ENCODE results near the gene C1orf94.

Gene C1orf94

DNA sequence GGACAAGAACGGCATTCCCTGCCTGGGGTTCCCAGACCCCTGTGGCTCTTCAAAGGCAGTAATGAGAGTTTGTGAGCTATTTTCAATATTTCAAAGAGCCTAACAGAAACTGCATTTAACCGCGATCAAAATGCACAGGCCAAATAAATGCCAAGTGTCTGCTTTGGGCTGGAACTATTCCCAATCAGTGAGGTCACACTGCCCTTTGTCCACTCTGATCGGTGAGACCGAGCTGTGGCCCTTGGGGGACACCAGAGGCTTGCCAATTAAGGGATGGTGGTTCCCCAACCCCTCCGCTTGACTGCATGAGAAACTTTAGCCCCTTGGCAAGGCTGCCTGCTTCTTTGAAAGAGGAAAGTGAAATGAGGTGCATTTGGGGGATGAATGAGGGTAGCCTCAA is 31.9 kb upstream of the C1orf94 start:
- Histone ChIP-seq H3K27ac (no peak overlapping the region), H3K36me3 (no peaks in the 10 kb centered on the region), H3K27me3 (ENCODE audit: insufficient read depth, low read depth, severe bottlenecking) (peaks cover 70% of the 10 kb centered on the region), H3K4me3 (ENCODE audit: low read depth, low read length) (no peak overlapping the region), H3K9me3 (ENCODE audit: severe bottlenecking) (no peaks in the 10 kb centered on the region)
- TF ChIP-seq, protein P1, sequence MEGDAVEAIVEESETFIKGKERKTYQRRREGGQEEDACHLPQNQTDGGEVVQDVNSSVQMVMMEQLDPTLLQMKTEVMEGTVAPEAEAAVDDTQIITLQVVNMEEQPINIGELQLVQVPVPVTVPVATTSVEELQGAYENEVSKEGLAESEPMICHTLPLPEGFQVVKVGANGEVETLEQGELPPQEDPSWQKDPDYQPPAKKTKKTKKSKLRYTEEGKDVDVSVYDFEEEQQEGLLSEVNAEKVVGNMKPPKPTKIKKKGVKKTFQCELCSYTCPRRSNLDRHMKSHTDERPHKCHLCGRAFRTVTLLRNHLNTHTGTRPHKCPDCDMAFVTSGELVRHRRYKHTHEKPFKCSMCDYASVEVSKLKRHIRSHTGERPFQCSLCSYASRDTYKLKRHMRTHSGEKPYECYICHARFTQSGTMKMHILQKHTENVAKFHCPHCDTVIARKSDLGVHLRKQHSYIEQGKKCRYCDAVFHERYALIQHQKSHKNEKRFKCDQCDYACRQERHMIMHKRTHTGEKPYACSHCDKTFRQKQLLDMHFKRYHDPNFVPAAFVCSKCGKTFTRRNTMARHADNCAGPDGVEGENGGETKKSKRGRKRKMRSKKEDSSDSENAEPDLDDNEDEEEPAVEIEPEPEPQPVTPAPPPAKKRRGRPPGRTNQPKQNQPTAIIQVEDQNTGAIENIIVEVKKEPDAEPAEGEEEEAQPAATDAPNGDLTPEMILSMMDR (IDR thresholded peaks at IDR 0.05; ENCODE audit: low read depth, low read length) = no peak
- DNase-seq = no peak

DNA sequence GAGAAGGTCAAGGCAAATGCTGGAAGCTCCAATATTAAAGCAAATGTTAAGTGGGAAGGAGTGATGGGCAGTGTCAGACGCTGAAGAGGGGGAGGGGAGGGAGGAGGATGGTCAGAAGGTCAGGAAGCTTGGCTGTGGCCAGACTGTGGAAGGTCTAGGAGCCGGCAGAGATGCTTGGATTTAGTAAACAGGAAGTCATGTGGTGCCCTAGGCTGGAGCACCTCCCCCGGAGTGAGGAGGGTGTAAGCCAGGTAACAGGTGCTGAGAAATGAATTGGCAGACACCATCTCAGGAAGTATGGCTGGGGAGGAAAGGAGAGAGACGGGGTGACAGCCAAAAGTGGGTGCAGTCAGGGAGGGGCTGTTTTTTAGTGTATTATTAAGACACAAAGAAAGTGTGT is 29.4 kb upstream of the C1orf94 start:
- H3K27me3 ChIP-seq (ENCODE audit: insufficient read depth, low read depth, severe bottlenecking) = peaks cover 72% of the 10 kb centered on the region
- H3K4me3 ChIP-seq (ENCODE audit: low read depth, low read length) = no peak overlapping the region
- H3K9me3 ChIP-seq (ENCODE audit: severe bottlenecking) = no peaks in the 10 kb centered on the region
- TF ChIP-seq, protein P1 (IDR thresholded peaks at IDR 0.05; ENCODE audit: low read depth, low read length) = no peak
- H3K27ac ChIP-seq = no peak overlapping the region
- DNase-seq = no peak
- no peaks in the 10 kb centered on the region for H3K36me3 ChIP-seq

DNA sequence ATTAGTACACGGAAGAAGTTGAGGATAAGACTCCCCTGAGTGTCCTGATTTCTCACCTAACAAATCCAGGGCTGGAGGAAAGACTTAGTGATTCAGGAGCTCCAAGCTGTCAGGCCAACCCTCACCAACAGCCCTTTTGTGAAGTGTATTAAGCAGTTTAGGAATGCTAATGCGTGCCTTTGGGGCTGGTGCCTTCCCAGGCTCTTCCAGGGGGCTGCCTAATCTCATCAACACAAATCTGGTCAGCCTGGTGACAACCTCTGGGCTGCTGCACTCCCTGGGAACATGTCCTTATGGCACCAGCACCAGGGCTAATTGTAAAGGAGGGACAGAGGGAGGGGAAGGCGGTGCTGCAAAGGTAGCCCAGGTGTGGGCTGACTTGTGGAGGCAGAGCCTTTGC is 27.2 kb upstream of the C1orf94 start:
- TF ChIP-seq, protein P1 (IDR thresholded peaks at IDR 0.05; ENCODE audit: low read depth, low read length) = no peak
- Histone ChIP-seq H3K9me3 (ENCODE audit: severe bottlenecking) (no peaks in the 10 kb centered on the region), H3K4me3 (ENCODE audit: low read depth, low read length) (no peak overlapping the region), H3K27me3 (ENCODE audit: insufficient read depth, low read depth, severe bottlenecking) (peaks cover 67% of the 10 kb centered on the region), H3K36me3 (no peaks in the 10 kb centered on the region), H3K27ac (no peak overlapping the region)
- no peak for DNase-seq

DNA sequence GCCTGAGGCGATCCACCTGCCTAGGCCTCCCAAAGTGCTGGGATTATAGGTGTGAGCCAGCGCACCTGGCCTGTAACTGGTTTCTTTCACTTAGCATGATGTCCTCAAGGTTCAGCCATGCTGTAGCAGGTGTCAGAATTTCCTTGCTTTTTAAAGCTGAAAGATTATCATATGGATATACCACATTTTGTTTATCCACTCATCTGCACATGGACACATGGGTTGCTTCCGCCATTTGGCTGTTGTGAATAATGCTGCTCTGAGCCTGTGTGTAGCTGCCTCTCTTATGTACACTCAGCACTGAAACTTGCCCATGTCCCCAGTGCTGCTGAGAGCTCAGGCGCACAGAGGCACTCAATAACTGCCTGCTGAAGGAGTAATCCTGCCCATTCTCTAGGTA is 23.5 kb upstream of the C1orf94 start:
- DNase-seq = no peak
- no peak overlapping the region for H3K4me3 ChIP-seq (ENCODE audit: low read depth, low read length)
- TF ChIP-seq, protein P1 (IDR thresholded peaks at IDR 0.05; ENCODE audit: low read depth, low read length) = no peak
- no peaks in the 10 kb centered on the region for H3K9me3 ChIP-seq (ENCODE audit: severe bottlenecking)
- no peaks in the 10 kb centered on the region for H3K36me3 ChIP-seq
- H3K27ac ChIP-seq = no peak overlapping the region
- H3K27me3 ChIP-seq (ENCODE audit: insufficient read depth, low read depth, severe bottlenecking) = peaks cover 62% of the 10 kb centered on the region

DNA sequence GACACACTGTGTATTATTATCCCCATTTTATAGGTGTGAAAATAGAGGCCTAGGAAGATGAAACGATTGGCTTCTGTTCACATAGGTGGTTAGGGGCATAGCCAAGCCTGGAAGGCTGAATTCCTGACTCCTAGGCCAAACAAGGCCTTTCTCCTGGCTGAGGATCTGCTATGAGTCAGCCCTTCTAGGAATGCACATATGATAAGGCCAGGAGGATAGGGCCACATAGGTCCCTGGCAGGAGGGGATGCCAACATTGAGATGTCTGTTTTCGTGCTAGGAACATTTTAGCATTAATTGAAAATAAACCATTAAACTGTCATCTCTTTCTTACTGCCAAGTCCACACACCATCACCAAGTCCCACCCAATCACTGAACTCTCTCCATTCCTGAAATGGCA is 20.8 kb upstream of the C1orf94 start:
- Histone ChIP-seq H3K27ac (no peak overlapping the region), H3K27me3 (ENCODE audit: insufficient read depth, low read depth, severe bottlenecking) (peaks cover 74% of the 10 kb centered on the region), H3K4me3 (ENCODE audit: low read depth, low read length) (no peak overlapping the region), H3K36me3 (no peaks in the 10 kb centered on the region), H3K9me3 (ENCODE audit: severe bottlenecking) (no peaks in the 10 kb centered on the region)
- DNase-seq = no peak
- TF ChIP-seq, protein P1 (IDR thresholded peaks at IDR 0.05; ENCODE audit: low read depth, low read length) = no peak

DNA sequence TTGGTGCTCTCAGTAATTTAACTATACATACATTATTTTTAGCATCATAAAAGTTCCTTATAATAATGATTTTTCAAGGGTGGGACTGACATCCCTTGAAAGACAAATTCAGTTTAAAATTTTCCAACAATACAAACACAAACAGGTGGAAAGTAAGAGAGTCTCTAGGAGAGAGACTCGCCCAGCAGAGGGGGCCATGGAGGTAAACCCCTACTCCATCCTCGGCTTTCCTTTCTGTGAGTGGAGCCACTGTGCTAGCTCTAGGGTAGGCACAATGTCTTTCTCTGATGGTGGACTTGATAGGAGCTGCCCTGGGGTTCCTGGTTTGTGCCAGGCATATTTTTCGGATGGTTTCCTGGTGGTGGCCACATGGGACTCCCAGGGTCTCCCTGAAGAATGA is 20.0 kb upstream of the C1orf94 start:
- TF ChIP-seq, protein P1 (IDR thresholded peaks at IDR 0.05; ENCODE audit: low read depth, low read length) = no peak
- peaks cover 76% of the 10 kb centered on the region for H3K27me3 ChIP-seq (ENCODE audit: insufficient read depth, low read depth, severe bottlenecking)

More for the DNA sequence above, 20.0 kb upstream of the C1orf94 start:
- Histone ChIP-seq H3K9me3 (ENCODE audit: severe bottlenecking) (no peaks in the 10 kb centered on the region), H3K4me3 (ENCODE audit: low read depth, low read length) (no peak overlapping the region), H3K27ac (no peak overlapping the region), H3K36me3 (no peaks in the 10 kb centered on the region)
- no peak for DNase-seq
